Measurements from ENCODE around the gene ZBTB42.

- TF ChIP-seq EZH2 (IDR thresholded peaks at IDR 0.05; ENCODE audit: borderline replicate concordance, low read length) = no peak
- TF ChIP-seq CTCF (conservative IDR thresholded peaks at IDR 0.05 in 1 of 2, IDR thresholded peaks at IDR 0.05 in 1 of 2; ENCODE audit: extremely low read depth in 1 of 2, insufficient read depth in 1 of 2, low read depth in 1 of 2, low read length in 2 of 2) = no peak
Observed at GRCh38 chr14:104772707-104773504, 28.0 kb upstream of the ZBTB42 start.
